Skeletal muscle tissue (tissue), 4 donors: ENCODE data around the gene KAT2A. TPM values are rescaled to one million over a fixed set of nuclear protein-coding genes. Genes with fewer than 3 reads are reported as not detected.
A peak's percentile ranks its signal among the peaks of the same experiment; 100 is the strongest.
"Not testable (repeated sequence)": the region's sequence is repeated elsewhere in the genome, so short reads cannot be mapped to it uniquely, and the experiment has no call there.

Experiments
- H3K27ac ChIP-seq: one replicate; pipeline ENCODE4 v1.7.0; 2013; ENCODE audit warnings: mild to moderate bottlenecking, low read depth, low read length, inconsistent platforms
- H3K27me3 ChIP-seq, 3 donors: one replicate each; pipeline ENCODE4 v1.7.0; 2013; ENCODE audit warnings: low read length in 3 of 3; ENCODE audit not compliant: control insufficient read depth in 3 of 3, insufficient read depth in 3 of 3
- H3K36me3 ChIP-seq, 3 donors: one replicate each; pipeline ENCODE4 v1.7.0; 2013; ENCODE audit warnings: low read length in 3 of 3; ENCODE audit not compliant: control insufficient read depth in 3 of 3, insufficient read depth in 3 of 3
- H3K4me1 ChIP-seq, 3 donors: one replicate each; pipeline ENCODE4 v1.7.0; 2013; ENCODE audit warnings: low read length in 3 of 3, mild to moderate bottlenecking in 3 of 3; ENCODE audit not compliant: control insufficient read depth in 3 of 3, insufficient read depth in 3 of 3
- H3K4me3 ChIP-seq, 3 donors: one replicate each; pipeline ENCODE4 v1.7.0; 2013; ENCODE audit warnings: low read length in 3 of 3
- H3K9ac ChIP-seq, 3 donors: one replicate each; pipeline ENCODE4 v1.7.0; 2013; ENCODE audit warnings: low read length in 3 of 3, mild to moderate bottlenecking in 3 of 3, moderate library complexity in 2 of 3, low read depth in 1 of 3
- H3K9me3 ChIP-seq, 3 donors: one replicate each; pipeline ENCODE4 v1.7.0; 2013; ENCODE audit warnings: low read length in 3 of 3; ENCODE audit not compliant: control insufficient read depth in 3 of 3
- total RNA-seq: library from RNA; depleted of rRNA; stranded (reverse); fragments of >200 nt; gene quantifications from one replicate; pipeline ENCODE4 v1.2.3, GENCODE V29; 2014
- donor health status: Osteomylitis.

KAT2A gene
- total RNA-seq, 1 donor from 2014 or later, result 8.9 TPM

DNA sequence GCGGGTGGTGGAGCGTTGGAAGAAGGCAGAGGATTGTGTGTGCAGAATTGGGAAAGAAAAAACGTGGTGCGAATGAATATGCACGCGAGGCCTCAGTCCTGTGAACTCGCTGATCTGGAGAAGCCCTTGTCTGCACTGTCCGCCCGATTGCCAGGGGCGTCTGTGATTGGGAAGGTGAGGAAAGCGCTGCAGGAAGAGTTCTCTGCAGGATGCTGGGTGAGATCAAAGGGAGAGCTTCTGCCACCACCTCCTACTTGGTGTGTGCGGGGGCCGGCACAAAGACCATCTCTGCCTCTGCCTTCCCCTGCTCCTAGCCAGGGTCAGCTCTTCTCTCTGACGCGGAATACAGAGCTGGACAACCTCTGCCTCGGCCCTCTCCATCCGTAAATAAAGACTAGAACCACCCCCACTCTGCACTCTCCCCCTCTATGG is 34.5 kb upstream of the KAT2A start:
- Histone ChIP-seq H3K27me3 (no peaks in the 10 kb centered on the region), H3K4me3 (peak overlapping the region; percentile 59 to 67 (median 64)), H3K9me3 (no peaks in the 10 kb centered on the region), H3K36me3 (no peaks in the 10 kb centered on the region), H3K4me1 (peaks cover 18 to 33% (median 21%) of the 10 kb centered on the region in 3 donors), H3K9ac (peak overlapping the region; percentile 33 to 99 (median 66)), H3K27ac (no peak overlapping the region)

DNA sequence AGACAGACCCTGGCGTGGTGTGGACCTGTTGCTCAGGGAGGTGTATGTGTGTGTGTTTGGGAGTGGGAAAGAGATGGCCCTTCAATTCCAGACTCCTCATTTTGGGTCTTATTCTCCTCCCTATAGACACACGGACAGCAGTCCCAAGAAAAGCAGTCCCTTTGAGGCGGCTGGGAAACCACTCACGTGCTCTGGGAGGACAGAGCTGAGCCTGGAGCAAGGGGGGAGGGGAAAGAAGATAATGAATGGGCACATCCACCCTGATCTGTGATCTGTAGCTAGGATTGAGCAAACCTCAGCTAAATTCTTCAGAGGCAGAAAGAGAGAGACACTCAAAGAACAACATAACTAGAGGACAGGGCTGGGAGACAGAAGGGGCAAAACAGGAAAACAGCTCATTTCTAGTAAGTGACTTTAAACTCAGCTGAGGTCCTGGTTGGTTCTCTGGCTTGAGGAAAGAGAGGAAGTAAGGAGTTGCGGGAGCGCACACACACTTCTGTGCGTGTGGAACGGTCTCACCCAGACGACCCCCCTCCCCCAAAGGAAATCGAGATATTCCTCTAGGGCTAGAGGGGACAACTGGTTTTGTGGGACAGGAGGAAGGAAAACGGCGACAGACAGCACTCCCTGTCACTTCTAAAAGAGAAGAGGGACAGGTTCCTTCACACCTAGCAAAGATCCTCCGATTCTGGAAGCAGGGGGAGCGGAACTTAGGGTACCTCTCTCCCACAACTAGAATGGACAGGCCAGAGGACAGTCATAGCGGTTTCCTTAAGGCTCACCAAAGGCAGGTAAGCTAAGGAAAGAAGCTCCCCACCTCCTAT is 33.0 kb upstream of the KAT2A start:
- peak overlapping the region; percentile 97 to 99 (median 98) for H3K4me3 ChIP-seq
- peaks cover 18 to 33% (median 23%) of the 10 kb centered on the region in 3 donors for H3K4me1 ChIP-seq
- H3K9ac ChIP-seq, result peak overlapping the region; percentile 97 to 99 (median 98)
- peak overlapping the region; percentile 91 for H3K27ac ChIP-seq
- H3K36me3 ChIP-seq, result no peaks in the 10 kb centered on the region
- H3K9me3 ChIP-seq, result no peaks in the 10 kb centered on the region
- H3K27me3 ChIP-seq, result no peaks in the 10 kb centered on the region

DNA sequence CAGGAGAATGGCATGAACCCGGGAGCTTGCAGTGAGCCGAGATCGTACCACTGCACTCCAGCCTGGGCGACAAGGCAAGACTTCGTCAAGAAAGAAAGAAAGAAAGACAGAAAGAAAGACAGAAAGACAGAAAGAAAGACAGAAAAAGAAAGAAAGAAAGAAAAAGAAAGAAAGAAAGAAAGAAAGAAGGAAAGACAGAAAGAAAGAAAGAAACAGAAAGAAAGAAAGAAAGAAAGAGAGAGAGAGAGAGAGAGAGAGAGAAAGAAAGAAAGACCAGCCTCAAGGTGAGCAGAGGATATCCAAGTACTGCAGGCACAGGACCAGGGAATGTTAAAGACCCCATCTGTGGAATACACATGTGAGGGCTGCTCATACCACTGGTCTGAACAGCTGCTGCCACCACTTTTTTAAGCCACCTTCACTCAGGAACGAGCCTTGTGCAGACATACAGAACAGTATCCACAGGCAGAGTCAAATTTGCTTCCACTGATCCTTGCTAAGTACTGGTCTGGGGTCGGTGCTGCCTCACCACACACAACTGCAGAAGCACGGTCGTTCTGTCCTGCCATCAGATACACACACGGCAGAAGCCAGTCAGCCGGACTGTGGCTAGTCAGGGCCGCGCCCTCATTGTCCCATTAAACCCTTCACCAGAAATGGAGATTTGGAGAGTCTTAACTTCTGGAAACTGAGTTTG is 25.9 kb upstream of the KAT2A start:
- Histone ChIP-seq H3K36me3 (peaks cover 0 to 8% (median 0%) of the 10 kb centered on the region in 3 donors), H3K27me3 (no peaks in the 10 kb centered on the region), H3K9ac (peak overlapping the region in 2 of 3 donors; percentile 20 to 55), H3K9me3 (no peaks in the 10 kb centered on the region), H3K4me1 (peaks cover 25 to 45% (median 28%) of the 10 kb centered on the region in 3 donors), H3K27ac (peak overlapping the region; percentile 44), H3K4me3 (no peak overlapping the region)

DNA sequence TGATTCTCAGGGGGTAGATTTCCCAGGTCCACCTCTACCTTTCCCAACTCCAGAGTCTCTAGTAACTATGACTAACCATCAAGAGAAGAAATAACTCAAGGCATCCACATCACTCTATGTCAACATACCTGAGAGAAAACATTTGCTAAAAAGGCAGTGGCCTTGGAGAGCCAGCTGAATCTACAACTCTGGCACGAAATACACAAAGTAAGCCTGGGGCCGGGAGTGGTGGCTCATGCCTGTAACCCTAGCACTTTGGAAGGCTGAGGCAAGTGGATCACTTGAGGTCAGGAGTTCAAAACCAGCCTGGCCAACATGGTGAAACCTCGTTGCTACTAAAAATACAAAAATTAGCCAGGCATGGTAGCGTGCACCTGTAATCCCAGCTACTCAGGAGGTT is 22.0 kb upstream of the KAT2A start:
- peaks cover 48 to 68% (median 50%) of the 10 kb centered on the region in 3 donors for H3K4me1 ChIP-seq
- peaks cover 0 to 11% (median 2%) of the 10 kb centered on the region in 3 donors for H3K36me3 ChIP-seq

DNA sequence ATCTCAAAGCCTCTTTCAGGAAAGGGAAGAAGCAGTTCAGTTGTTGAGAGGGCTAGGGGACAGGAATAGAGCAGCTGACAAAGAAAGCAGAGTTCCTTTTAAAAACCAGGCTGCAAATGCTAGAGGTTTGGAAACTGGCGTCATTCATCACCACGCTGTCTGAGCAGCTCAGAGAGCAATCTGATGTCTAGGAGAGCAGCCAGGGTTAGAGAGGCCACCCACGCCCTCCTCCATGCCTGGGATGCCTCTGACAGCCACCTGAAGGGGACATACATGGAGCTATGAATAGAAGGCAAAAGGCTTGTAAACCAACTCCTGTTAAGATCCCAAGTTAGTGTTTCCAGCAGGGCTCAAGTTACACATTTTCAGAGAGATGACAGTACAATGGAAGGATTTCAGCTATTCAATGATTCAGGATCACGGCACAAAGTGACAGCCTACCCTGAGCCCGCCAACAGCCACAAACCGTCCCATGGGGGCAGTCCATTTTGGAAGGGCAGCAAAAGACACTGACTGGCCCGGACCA is 21.3 kb upstream of the KAT2A start:
- Histone ChIP-seq H3K4me1 (peaks cover 50 to 69% (median 50%) of the 10 kb centered on the region in 3 donors), H3K9me3 (no peaks in the 10 kb centered on the region), H3K4me3 (peak overlapping the region in 1 of 3 donors; percentile 32), H3K36me3 (peaks cover 0 to 11% (median 2%) of the 10 kb centered on the region in 3 donors), H3K9ac (peak overlapping the region; percentile 28 to 54 (median 40)), H3K27me3 (no peaks in the 10 kb centered on the region), H3K27ac (peak overlapping the region; percentile 93)

More for the DNA sequence above, 22.0 kb upstream of the KAT2A start:
- not testable (repeated sequence) for H3K9me3 ChIP-seq, H3K27me3 ChIP-seq
- H3K27ac ChIP-seq, result peak overlapping the region; percentile 93
- H3K9ac ChIP-seq, result peak overlapping the region; percentile 25 to 54 (median 28)
- peak overlapping the region in 1 of 3 donors; percentile 15 for H3K4me3 ChIP-seq

DNA sequence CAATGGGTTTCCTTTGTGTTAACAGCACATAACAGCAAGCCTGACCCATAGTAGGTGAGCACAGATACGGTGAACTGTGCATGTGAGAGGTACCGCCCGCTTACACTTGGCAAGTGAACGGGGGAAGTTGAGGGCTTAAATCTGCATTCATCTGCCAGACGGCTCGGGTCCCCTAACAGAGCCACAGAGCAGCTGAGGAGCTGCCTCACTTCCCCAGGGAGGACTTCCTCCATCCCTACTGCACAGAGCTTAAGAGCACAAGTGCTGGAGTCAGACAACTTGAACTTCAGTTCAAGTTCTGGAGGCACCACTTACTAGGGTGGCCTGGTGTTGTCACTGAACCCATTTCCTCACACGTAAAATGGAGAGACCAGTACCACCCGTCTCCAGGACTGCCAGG is 20.2 kb upstream of the KAT2A start:
- H3K9ac ChIP-seq, result peak overlapping the region in 1 of 3 donors; percentile 0
- H3K4me1 ChIP-seq, result peaks cover 55 to 68% (median 55%) of the 10 kb centered on the region in 3 donors
- peak overlapping the region in 1 of 3 donors; percentile 7 for H3K4me3 ChIP-seq
- H3K36me3 ChIP-seq, result peaks cover 0 to 7% (median 2%) of the 10 kb centered on the region in 3 donors
- H3K27ac ChIP-seq, result peak overlapping the region; percentile 93
- H3K27me3 ChIP-seq, result no peaks in the 10 kb centered on the region
- no peaks in the 10 kb centered on the region for H3K9me3 ChIP-seq

DNA sequence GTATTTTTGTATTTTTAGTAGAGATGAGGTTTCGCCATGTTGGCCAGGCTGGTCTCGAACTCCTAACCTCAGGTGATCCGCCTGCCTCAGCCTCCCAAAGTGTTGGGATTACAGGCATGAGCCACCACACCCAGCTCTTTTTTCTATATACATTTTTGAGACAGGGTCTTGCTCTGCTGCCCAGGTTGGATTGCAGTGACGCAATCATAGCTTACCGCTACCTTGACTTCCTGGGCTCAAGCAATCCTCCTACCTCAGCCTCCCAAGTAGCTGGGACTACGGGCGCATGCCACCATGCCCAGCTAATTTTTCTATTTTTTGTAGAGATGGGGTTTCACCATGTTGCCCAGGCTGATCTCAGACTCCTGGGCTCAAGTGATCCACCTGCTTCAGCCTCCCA is 19.5 kb upstream of the KAT2A start:
- H3K27ac ChIP-seq, result peak overlapping the region; percentile 93

DNA sequence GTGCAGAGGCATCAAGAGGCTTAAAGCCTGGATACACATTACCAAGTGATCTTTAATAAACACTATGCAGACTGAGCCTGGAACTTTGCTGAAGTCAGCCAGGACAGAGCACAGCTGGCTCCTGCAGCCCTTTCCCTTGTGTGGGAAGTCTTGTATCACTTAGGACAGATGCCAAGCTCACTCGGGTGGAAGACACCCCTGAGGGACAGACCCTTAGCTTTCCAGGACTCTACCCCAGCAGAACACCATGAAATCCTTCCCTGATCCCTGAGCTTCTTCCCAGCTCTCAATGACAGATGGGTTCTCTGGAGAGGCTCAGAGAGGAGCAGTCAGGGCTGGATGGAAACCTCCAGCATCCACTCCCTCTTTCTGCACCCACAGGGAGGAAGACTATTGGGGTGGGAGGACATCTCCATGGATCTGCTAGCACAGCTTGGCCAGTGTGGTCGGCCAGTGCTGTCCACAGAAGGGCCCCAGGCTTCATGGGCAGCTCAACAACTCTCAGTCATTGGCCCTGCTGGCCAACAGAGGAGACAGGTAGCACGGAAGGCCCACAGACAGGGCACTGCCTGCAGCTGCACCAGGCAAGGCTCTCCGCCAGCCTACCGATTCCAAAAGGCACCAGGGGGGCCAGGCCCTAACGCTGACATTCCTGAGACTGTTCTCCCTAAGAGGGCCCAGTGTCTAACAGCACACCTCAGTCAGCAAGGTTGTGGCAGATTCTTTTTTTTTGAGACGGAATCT is 17.8 kb upstream of the KAT2A start:
- Histone ChIP-seq H3K4me3 (peak overlapping the region in 1 of 3 donors; percentile 22), H3K27me3 (no peaks in the 10 kb centered on the region), H3K9me3 (no peaks in the 10 kb centered on the region), H3K4me1 (peaks cover 65 to 86% (median 78%) of the 10 kb centered on the region in 3 donors), H3K27ac (no peak overlapping the region), H3K9ac (peak overlapping the region in 2 of 3 donors; percentile 5 to 64), H3K36me3 (peaks cover 0 to 6% (median 2%) of the 10 kb centered on the region in 3 donors)

More for the DNA sequence above, 19.5 kb upstream of the KAT2A start:
- H3K27me3 ChIP-seq, H3K9me3 ChIP-seq, H3K9ac ChIP-seq, H3K4me3 ChIP-seq, H3K36me3 ChIP-seq: not testable (repeated sequence)
- H3K4me1 ChIP-seq, result peaks cover 60 to 75% (median 62%) of the 10 kb centered on the region in 3 donors

DNA sequence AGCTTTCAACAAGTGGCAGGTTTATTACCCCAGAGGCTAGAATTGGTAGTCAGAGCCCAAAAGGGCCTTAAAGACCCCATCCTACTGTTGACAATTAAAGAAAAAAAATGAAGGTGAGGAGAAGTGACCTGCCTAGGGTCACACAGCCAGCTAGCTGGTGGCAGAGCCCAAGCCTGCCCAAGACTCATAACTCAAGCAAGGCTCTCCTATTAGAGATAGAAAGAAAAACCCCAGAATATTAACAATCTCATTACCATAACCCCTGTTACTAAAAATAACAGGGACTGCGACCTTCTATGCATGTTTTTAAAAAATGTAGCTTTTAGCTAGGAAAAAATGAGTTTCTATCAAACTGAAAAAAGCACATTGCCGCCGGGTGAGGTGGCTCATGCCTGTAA is 15.5 kb upstream of the KAT2A start:
- H3K27me3 ChIP-seq, result no peaks in the 10 kb centered on the region
- H3K4me1 ChIP-seq, result peaks cover 63 to 86% (median 82%) of the 10 kb centered on the region in 3 donors
- H3K27ac ChIP-seq, result peak overlapping the region; percentile 43
- no peak overlapping the region for H3K9ac ChIP-seq
- peak overlapping the region in 1 of 3 donors; percentile 46 for H3K4me3 ChIP-seq
- H3K36me3 ChIP-seq, result peaks cover 0 to 6% (median 2%) of the 10 kb centered on the region in 3 donors
- no peaks in the 10 kb centered on the region for H3K9me3 ChIP-seq
